Activated B cell treated with CpG ODN at 0.5 μM for 24 hours (primary cell): ENCODE measurements around the gene FOS. TPM values are rescaled to one million over a fixed set of nuclear protein-coding genes. Genes with fewer than 3 reads are reported as not detected.
A peak's percentile ranks its signal among the peaks of the same experiment; 100 is the strongest.

Experiments used
- ATAC-seq: fragments of 200-7000 bp; cut with Tn5 transposase; one replicate; pipeline ENCODE4 v1.10.0; 2021; ENCODE audit warnings: low read depth, mild to moderate bottlenecking, moderate library complexity
- CTCF ChIA-PET: fragments of 350-600 bp; sonication (Branson Sonifier 250); formaldehyde crosslinking; loops from one replicate; lab custom pipeline; 2021; ENCODE audit warnings: antibody characterized with exemption; lab: Charles Lee
- POLR2A ChIA-PET: fragments of 350-600 bp; sonication (Branson Sonifier 250); formaldehyde crosslinking; loops from one replicate; lab custom pipeline; 2021; ENCODE audit warnings: antibody characterized with exemption; lab: Charles Lee
- DNase-seq: peaks from one replicate; pipeline ENCODE4 v3.0.0; 2022
- H3K27ac Mint-ChIP-seq: one replicate; pipeline ENCODE4 v1.8.0; 2020; ENCODE audit warnings: mixed read lengths
- H3K27me3 Mint-ChIP-seq: one replicate; pipeline ENCODE4 v1.8.0; 2021; ENCODE audit warnings: mixed read lengths
- H3K36me3 Mint-ChIP-seq: one replicate; pipeline ENCODE4 v1.8.0; 2021; ENCODE audit warnings: low read depth, mixed read lengths
- H3K4me1 Mint-ChIP-seq: one replicate; pipeline ENCODE4 v1.8.0; 2021; ENCODE audit warnings: mixed read lengths
- H3K4me3 Mint-ChIP-seq: one replicate; pipeline ENCODE4 v1.8.0; 2020; ENCODE audit warnings: mild to moderate bottlenecking, mixed read lengths
- H3K9me3 Mint-ChIP-seq: one replicate; pipeline ENCODE4 v1.8.0; 2020; ENCODE audit warnings: mixed read lengths
- CTCF ChIP-seq: fragments of 200-600 bp; IDR thresholded peaks from one replicate; pipeline ENCODE4 v1.8.0; 2022; ENCODE audit warnings: antibody characterized with exemption, mild to moderate bottlenecking
- intact Hi-C: fragments of 100-400 bp; cut with micrococcal nuclease; formaldehyde crosslinking; loops from one replicate; pipeline ENCODE4 v1.15.1; 2024
- total RNA-seq: library from RNA; stranded (reverse); gene quantifications from 2 replicates; pipeline ENCODE4 v1.2.3, GENCODE V29; 2022

FOS gene
- total RNA-seq, 1 donor from 2014 or later, result 37.8 TPM

DNA sequence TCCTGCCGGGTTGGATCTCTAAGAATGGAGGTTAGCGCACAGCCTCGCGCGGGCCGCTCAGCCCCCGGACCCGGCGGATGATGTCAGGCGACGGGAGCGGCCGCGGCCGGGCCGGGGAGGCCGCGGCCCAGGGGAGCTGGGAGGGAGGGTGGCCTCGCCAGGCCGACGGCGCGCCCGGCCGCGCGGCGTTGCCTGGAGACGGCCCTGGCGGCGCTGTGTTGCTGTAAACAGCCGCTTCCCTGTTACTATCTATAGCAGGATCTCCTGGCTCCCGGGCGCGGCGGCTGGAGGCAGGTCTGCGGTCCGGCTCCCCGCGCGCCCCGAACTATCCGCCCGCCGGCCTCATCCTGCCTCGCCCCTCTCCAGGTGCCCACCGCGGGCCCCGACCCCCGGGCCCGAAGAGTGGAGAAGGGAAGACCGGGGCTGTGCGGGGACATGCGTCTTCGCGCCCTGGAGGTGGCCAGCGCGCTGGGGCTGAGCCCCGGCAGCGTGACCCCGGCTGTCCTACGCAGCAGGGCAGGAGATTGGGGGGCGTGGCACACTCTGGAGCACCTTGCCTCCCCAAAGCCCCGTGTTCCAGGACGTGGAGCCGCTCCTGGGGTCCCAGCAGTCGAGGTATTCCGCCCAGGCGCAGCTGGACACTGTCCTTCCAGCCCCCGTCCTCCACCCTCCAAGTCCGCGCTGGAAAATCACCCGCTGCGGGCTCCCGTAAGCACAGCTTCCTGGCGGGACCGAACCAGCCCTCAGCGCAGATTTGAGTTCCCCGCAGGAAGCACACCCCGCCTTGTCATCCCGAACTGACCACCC, 1.4 kb upstream of the FOS start:
- peak; percentile 67 for DNase-seq
- CTCF ChIA-PET, result no interaction called here
- Mint-ChIP-seq H3K27ac (peak overlapping the region; percentile 59), H3K9me3 (no peaks in the 10 kb centered on the region), H3K4me1 (peaks cover 69% of the 10 kb centered on the region), H3K4me3 (peak overlapping the region; percentile 94), H3K27me3 (peaks cover 18% of the 10 kb centered on the region), H3K36me3 (peaks cover 28% of the 10 kb centered on the region)
- ATAC-seq, result peak; percentile 6
- intact Hi-C loops, result loop anchor here (5.0 kb wide), 1 partner anchor 1515 kb away; a partner anchor contains a TSS
- POLR2A ChIA-PET, result interaction anchor here (0.9 to 3.6 kb wide), 5 partner anchors 10 to 101 kb away, joined by 3 to 22 read pairs (median 4); partner anchors contain the start of gene TMED10
- TF ChIP-seq CTCF, result no peak

DNA sequence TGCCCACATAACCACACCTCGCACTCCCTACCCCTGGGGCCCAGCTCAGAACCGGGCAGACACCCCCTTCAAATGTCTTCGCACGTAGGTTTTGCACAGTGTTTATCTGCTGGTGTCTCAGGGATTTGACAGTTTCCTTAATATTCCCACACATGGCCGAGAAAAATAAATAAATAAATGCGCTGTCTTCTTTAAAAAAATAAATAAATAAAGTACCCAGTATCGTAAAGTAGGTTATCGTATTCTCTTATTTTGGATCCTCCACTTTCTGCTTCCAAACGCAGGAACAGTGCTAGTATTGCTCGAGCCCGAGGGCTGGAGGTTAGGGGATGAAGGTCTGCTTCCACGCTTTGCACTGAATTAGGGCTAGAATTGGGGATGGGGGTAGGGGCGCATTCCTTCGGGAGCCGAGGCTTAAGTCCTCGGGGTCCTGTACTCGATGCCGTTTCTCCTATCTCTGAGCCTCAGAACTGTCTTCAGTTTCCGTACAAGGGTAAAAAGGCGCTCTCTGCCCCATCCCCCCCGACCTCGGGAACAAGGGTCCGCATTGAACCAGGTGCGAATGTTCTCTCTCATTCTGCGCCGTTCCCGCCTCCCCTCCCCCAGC, 710 bp upstream of the FOS start:
- intact Hi-C loops, result loop anchor here (1.0 to 5.0 kb wide), 4 partner anchors 16 to 1516 kb away; partner anchors contain the start of gene TMED10
- ATAC-seq, result peak; percentile 3
- H3K4me3 Mint-ChIP-seq, result peak overlapping the region; percentile 94
- peaks cover 69% of the 10 kb centered on the region for H3K4me1 Mint-ChIP-seq
- CTCF ChIA-PET, result no interaction called here
- H3K36me3 Mint-ChIP-seq, result peaks cover 30% of the 10 kb centered on the region
- H3K27ac Mint-ChIP-seq, result peak overlapping the region; percentile 59
- DNase-seq, result no peak
- POLR2A ChIA-PET, result interaction anchor here (0.9 to 3.6 kb wide), 5 partner anchors 11 to 101 kb away, joined by 3 to 22 read pairs (median 4); partner anchors contain the start of gene TMED10
- no peak for TF ChIP-seq CTCF
- H3K9me3 Mint-ChIP-seq, result no peaks in the 10 kb centered on the region
- H3K27me3 Mint-ChIP-seq, result peaks cover 18% of the 10 kb centered on the region

GRCh38 chr14:75279153-75279762, 630 bp downstream of the FOS start:
- Mint-ChIP-seq H3K4me3 (peak overlapping the region; percentile 94), H3K27me3 (peaks cover 15% of the 10 kb centered on the region), H3K27ac (peak overlapping the region; percentile 80), H3K4me1 (peaks cover 57% of the 10 kb centered on the region), H3K9me3 (no peaks in the 10 kb centered on the region), H3K36me3 (peaks cover 30% of the 10 kb centered on the region)
- peak; percentile 7 for ATAC-seq
- intact Hi-C loops, result loop anchor here (5.0 kb wide), 1 partner anchor 1517 kb away; a partner anchor contains a TSS
- ChIA-PET CTCF (no interaction called here), POLR2A (interaction anchor here (1.2 to 3.6 kb wide), 3 partner anchors 20 to 136 kb away, joined by 3 to 22 read pairs (median 5); no protein-coding TSS in a partner anchor)
- DNase-seq, result peak; percentile 53
- TF ChIP-seq CTCF, result no peak

- peaks cover 30% of the 10 kb centered on the region for H3K36me3 Mint-ChIP-seq
- H3K27ac Mint-ChIP-seq, result no peak overlapping the region
- no peak for TF ChIP-seq CTCF
- POLR2A ChIA-PET, result interaction anchor here (1.2 to 1.4 kb wide), 2 partner anchors 21 to 136 kb away, joined by 3 to 5 read pairs; no protein-coding TSS in a partner anchor
- H3K4me3 Mint-ChIP-seq, result peak overlapping the region; percentile 94
- H3K9me3 Mint-ChIP-seq, result no peaks in the 10 kb centered on the region
- intact Hi-C loops, result loop anchor here (5.0 kb wide), 1 partner anchor 1518 kb away; a partner anchor contains a TSS
- peaks cover 52% of the 10 kb centered on the region for H3K4me1 Mint-ChIP-seq
- ATAC-seq (no peak), DNase-seq (no peak)
- H3K27me3 Mint-ChIP-seq, result peaks cover 15% of the 10 kb centered on the region
- CTCF ChIA-PET, result no interaction called here
Observed at GRCh38 chr14:75279763-75280290, 1.2 kb downstream of the FOS start.
